Measurements from ENCODE around the gene SF3B1. TPM values are rescaled to one million over a fixed set of nuclear protein-coding genes. Genes with fewer than 3 reads are reported as not detected.
"Not testable (repeated sequence)": the region's sequence is repeated elsewhere in the genome, so short reads cannot be mapped to it uniquely, and the experiment has no call there.

Gene SF3B1
- total RNA-seq, 2 donors from 2014 or later, result 272 to 287 TPM

DNA sequence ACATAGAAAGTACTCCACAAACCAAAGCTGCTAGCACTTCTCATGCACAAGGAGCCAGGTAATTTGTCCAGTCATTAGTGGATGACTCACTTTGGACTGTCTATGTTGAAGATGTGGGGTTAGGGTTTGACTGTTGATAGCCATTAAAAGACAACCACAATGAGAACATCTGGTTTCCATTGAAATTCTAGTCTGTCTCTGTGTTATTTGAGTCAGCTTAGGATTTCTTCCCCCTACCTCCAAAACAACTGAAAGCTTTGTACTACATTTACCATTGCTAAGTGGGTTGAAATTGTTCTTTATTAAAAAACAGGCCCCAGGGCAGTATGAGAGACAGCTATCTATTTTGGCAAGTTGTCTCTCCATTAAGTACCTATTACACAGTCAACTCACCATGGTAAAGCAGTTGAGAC, 74.1 kb downstream of the SF3B1 start:
- H3K9me3 Mint-ChIP-seq, result no peaks in the 10 kb centered on the region
- ATAC-seq (peak; percentile 48 to 82), DNase-seq (ENCODE audit: low spot score) (no peak)
- H3K36me3 Mint-ChIP-seq, result no peaks in the 10 kb centered on the region
- no peak overlapping the region for H3K27ac Mint-ChIP-seq
- H3K27me3 Mint-ChIP-seq, result peaks cover 0 to 5% of the 10 kb centered on the region in 2 donors
- H3K4me1 Mint-ChIP-seq (ENCODE audit: low read depth in 2 of 2), result peaks cover 0 to 4% of the 10 kb centered on the region in 2 donors
- no peak overlapping the region for H3K4me3 Mint-ChIP-seq

DNA sequence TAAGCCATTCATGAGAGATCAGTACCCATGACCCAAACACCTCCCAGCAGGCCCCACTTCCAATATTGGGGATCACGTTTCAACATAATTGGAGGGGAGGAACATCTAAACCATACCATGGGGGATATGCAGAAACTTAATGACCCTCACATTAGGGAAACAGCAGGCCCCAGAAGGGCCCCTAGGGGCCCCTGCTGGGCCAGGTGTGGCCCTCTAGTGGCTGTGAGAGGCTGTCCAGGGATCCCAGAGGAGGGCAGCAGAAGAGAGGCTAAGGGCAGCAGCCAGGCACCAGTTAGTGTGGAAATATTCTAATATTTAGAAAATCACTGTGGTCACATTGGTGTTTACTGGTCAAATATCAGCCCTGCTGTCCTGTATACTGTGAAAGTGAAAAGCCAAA, 75.0 kb downstream of the SF3B1 start:
- no peak for ATAC-seq
- DNase-seq (ENCODE audit: low spot score), result no peak
- peaks cover 0 to 5% of the 10 kb centered on the region in 2 donors for H3K27me3 Mint-ChIP-seq
- H3K4me1 Mint-ChIP-seq (ENCODE audit: low read depth in 2 of 2), result peaks cover 0 to 4% of the 10 kb centered on the region in 2 donors
- no peak overlapping the region for H3K27ac Mint-ChIP-seq
- H3K9me3 Mint-ChIP-seq, result no peaks in the 10 kb centered on the region
- H3K36me3 Mint-ChIP-seq, result no peaks in the 10 kb centered on the region
- no peak overlapping the region for H3K4me3 Mint-ChIP-seq

DNA sequence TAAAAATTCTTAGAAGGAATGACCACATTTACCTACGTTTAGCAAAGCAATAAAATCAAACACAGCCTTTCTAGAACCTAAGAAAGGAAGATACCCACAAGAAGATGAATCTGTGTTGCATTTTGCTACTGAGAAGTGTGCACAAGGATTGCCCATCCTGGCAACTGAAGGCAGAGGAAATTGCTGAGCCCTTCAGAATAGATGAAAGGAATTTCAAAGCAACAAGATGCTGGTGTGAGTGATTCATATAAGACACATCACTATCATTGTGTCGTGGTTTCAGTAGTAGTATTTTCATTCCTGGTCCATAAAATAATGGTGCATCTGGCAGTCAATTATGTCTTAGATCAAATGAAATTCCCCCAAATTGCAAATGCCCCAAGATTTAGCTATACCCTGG, 75.9 kb downstream of the SF3B1 start:
- no peak overlapping the region for H3K27ac Mint-ChIP-seq
- ATAC-seq (no peak), DNase-seq (ENCODE audit: low spot score) (no peak)
- H3K4me1 Mint-ChIP-seq (ENCODE audit: low read depth in 2 of 2), result peaks cover 0 to 4% of the 10 kb centered on the region in 2 donors
- H3K9me3 Mint-ChIP-seq, result no peaks in the 10 kb centered on the region
- H3K27me3 Mint-ChIP-seq, result peaks cover 0 to 5% of the 10 kb centered on the region in 2 donors
- H3K36me3 Mint-ChIP-seq, result no peaks in the 10 kb centered on the region
- no peak overlapping the region for H3K4me3 Mint-ChIP-seq

DNA sequence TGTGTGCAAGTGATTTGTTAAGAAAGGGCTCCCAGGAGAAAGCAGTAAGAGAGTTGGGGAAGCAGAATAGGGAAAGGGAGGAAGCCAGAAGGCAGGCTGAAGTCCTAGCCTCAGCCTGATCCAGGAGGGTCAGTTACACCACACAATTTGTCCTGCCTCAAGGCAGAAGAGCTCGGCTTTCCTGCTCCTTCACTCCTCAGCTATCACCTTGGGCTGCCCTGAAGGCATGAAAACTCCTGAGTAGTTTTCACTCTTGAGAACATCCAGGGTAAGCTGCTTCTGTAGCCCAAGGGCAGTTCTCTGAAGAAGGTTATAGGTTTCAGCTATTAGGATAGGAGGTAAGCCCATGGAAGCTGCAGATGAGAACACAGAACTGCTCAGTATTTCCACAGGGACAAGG, 76.8 kb downstream of the SF3B1 start:
- H3K9me3 Mint-ChIP-seq, result no peaks in the 10 kb centered on the region
- ATAC-seq (no peak), DNase-seq (ENCODE audit: low spot score) (no peak)
- H3K4me1 Mint-ChIP-seq (ENCODE audit: low read depth in 2 of 2), result peaks cover 0 to 4% of the 10 kb centered on the region in 2 donors
- no peak overlapping the region for H3K27ac Mint-ChIP-seq
- peaks cover 0 to 5% of the 10 kb centered on the region in 2 donors for H3K27me3 Mint-ChIP-seq
- no peaks in the 10 kb centered on the region for H3K36me3 Mint-ChIP-seq
- H3K4me3 Mint-ChIP-seq, result no peak overlapping the region

DNA sequence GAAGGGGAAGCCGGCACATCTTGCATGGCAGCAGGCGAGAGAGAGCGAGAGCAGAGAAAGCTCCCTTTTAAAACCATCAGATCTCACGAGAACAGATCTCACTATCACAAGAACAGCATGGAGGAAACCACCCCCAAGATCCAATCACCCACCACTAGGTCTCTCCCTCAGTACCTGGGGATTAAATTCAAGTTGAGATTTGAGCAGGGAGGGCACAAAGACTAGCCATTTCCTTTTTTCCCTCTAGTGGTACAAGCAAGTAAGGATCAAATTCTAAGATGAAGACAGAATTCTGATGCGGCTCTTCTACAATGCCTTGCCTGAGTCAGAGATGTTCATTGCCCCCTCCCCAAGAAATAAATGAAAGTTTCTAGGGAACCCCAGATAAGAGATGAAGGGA, 78.7 kb downstream of the SF3B1 start:
- Mint-ChIP-seq H3K27me3 (peaks cover 0 to 5% of the 10 kb centered on the region in 2 donors), H3K36me3 (no peaks in the 10 kb centered on the region), H3K4me1 (ENCODE audit: low read depth in 2 of 2) (peaks cover 0 to 4% of the 10 kb centered on the region in 2 donors), H3K9me3 (no peaks in the 10 kb centered on the region), H3K27ac (peak overlapping the region in 1 of 2 donors; percentile 48), H3K4me3 (no peak overlapping the region)
- ATAC-seq (no peak), DNase-seq (ENCODE audit: low spot score) (no peak)

DNA sequence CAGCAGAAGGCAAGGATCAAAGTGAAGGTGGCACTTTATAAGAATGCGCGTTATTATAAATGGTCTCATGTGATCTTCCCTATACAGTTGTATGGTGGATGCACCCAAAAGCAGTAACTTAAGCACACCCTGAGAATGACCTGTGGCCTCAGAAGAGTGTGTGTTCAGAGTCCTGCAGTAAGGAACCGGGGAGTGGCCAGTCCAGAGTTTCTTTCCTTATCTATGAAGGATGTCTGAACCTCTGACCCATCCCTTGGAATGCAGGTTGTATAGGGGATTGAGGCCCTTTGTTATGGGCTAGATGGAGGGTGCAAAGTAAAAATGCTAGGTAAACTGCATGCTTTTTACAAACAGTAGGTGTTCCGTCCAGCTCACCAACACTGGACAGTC, 80.7 kb downstream of the SF3B1 start:
- H3K27me3 Mint-ChIP-seq, result peaks cover 0 to 5% of the 10 kb centered on the region in 2 donors
- no peaks in the 10 kb centered on the region for H3K9me3 Mint-ChIP-seq
- H3K4me3 Mint-ChIP-seq, result no peak overlapping the region
- no peak overlapping the region for H3K27ac Mint-ChIP-seq
- peaks cover 0 to 4% of the 10 kb centered on the region in 2 donors for H3K4me1 Mint-ChIP-seq (ENCODE audit: low read depth in 2 of 2)
- ATAC-seq, result no peak
- DNase-seq (ENCODE audit: low spot score), result no peak
- no peaks in the 10 kb centered on the region for H3K36me3 Mint-ChIP-seq

DNA sequence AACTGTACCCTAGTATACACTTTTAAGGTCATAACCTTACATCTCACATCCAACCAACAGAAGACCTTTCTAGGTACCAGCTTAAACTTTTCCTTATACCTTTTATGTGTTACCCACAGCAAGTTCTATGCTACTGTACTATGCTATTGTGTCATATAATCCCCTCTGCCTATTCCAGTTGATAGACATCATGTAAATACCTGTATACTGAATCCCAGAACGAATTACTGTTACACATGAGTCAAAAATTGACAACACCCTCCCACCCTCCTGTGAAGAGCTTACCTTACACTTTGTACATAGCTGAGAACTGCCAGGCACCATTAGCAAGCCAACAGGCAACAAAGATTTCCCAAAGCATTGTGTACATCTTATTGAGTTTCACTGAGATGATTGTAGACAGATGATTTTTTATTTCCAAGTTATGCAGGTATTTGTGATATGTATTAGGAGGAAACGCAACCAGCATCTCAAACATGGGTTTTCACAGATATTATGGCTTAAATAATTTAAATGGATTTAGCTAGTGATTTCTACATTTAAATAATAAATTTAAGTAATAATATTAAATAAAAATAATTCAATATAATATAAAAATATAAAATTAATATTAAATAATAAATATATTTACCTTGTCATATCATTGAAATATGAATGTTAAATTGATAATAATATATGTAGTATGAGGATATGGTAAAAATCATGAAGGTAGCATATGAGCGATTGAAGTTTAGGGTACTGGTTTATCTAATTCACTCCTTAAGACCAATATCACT, 81.2 kb downstream of the SF3B1 start:
- H3K4me1 Mint-ChIP-seq (ENCODE audit: low read depth in 2 of 2), result peaks cover 0 to 4% of the 10 kb centered on the region in 2 donors
- peaks cover 0 to 5% of the 10 kb centered on the region in 2 donors for H3K27me3 Mint-ChIP-seq
- H3K27ac Mint-ChIP-seq, result no peak overlapping the region
- ATAC-seq (no peak), DNase-seq (ENCODE audit: low spot score) (no peak)
- H3K9me3 Mint-ChIP-seq, result no peaks in the 10 kb centered on the region
- no peak overlapping the region for H3K4me3 Mint-ChIP-seq
- H3K36me3 Mint-ChIP-seq, result no peaks in the 10 kb centered on the region

DNA sequence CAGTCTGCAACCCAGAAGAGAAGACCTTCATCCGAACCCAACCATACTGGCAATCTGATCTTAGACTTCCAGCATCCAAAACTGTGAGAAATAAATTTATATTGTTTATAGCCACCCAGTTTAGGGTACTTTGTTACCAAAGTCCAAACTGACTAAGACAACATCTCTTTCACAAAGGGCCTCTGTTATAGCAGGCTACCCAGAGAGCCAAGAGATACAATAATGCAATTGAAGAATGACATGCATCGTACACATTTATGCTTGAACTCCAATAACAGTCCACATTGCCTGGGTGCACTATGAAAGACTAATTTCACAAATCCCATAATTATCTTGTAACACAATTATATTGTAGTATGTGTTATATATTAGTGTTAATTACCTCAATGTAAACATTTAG, 85.1 kb downstream of the SF3B1 start:
- no peaks in the 10 kb centered on the region for H3K36me3 Mint-ChIP-seq
- H3K4me1 Mint-ChIP-seq (ENCODE audit: low read depth in 2 of 2), result peaks cover 0 to 3% of the 10 kb centered on the region in 2 donors

DNA sequence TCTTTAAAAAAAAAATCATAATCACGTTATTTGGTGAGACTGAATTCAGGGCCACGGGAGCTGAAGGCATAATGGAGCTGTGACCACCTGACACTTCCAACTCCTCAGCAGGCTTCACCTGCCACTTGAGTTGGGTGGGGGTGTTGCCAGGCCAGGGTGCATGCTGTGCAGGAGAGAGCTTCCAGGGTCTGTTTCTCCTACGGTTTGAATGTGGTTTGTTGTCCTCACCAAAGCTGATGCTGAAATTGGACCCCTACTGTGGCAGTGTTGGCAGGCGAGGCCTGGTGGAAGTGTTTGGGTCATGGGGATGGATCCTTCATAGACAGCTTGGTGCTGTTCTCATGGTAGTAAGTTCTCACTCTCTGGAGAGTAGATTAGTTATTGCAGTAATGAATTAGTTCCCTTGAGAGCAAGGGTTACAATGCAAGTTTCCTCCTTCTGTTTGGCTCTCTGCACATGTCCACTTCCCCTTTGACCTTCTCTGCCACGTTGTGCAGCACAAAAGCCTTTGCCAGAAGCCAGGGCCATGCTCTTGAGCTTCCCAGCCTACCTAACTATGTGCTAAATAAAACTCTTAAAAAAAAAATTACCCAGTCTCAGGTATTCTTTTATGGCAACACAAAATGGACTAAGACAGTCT, 86.0 kb downstream of the SF3B1 start:
- Mint-ChIP-seq H3K27ac (no peak overlapping the region), H3K36me3 (no peaks in the 10 kb centered on the region), H3K9me3 (no peaks in the 10 kb centered on the region), H3K4me1 (ENCODE audit: low read depth in 2 of 2) (peaks cover 0 to 3% of the 10 kb centered on the region in 2 donors), H3K4me3 (no peak overlapping the region), H3K27me3 (no peaks in the 10 kb centered on the region)
- DNase-seq (ENCODE audit: low spot score) (no peak), ATAC-seq (no peak)

More for the DNA sequence above, 85.1 kb downstream of the SF3B1 start:
- H3K4me3 Mint-ChIP-seq, result no peak overlapping the region
- no peak overlapping the region for H3K27ac Mint-ChIP-seq
- H3K27me3 Mint-ChIP-seq, result no peaks in the 10 kb centered on the region
- ATAC-seq (no peak), DNase-seq (ENCODE audit: low spot score) (no peak)
- no peaks in the 10 kb centered on the region for H3K9me3 Mint-ChIP-seq

DNA sequence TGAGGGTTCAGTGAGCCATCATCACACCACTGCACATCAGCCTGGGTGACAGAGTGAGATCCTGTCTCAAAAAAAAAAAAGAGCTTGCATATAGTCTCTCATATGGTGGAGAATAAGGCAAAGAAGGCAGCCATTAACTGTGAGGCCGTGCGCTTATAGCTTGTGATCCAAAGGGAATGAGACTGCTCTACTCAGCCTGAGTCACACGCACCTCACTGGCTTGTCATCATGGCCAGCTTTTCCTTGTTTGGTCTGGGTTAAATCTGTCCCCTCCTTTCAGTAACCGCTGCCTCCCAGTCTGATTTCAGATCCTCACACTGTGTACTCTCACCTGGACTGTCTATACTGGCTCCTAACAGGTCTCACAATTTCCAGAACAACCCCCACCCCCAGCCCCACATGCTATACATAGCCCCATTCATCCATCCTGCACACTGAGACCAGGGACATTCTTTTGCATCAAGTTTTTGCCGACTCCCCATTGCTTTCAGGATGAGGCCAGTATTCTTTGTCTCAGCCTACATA, 88.9 kb downstream of the SF3B1 start:
- Mint-ChIP-seq H3K4me3 (no peak overlapping the region), H3K9me3 (no peaks in the 10 kb centered on the region)
- peak; percentile 20 to 31 for ATAC-seq

DNA sequence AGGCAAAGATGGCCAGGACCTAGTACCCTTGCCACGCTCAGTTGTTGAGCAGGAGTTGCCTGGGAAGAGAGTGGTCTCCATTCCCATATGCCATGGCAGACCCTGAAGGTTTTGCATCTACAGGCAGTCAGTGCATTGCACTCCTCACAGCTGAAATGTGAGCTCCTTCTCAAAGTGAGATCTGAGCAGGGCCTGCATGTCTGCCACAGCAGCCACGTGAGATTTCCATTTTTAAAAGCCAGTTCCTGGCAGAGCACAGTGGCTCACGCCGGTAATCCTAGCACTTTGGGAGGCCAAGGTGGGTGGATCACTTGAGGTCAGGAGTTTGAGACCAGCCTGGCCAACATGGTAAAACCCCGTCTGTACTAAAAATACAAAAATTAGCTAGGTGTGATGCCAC, 90.9 kb downstream of the SF3B1 start:
- not testable (repeated sequence) for H3K36me3 Mint-ChIP-seq; H3K4me1 Mint-ChIP-seq (ENCODE audit: low read depth in 2 of 2); H3K4me3 Mint-ChIP-seq; H3K9me3 Mint-ChIP-seq; DNase-seq (ENCODE audit: low spot score); H3K27me3 Mint-ChIP-seq; H3K27ac Mint-ChIP-seq
- ATAC-seq, result peak in 1 of 2 donors; percentile 52

More for the DNA sequence above, 88.9 kb downstream of the SF3B1 start:
- no peak for DNase-seq (ENCODE audit: low spot score)
- peaks cover 0 to 7% of the 10 kb centered on the region in 2 donors for H3K4me1 Mint-ChIP-seq (ENCODE audit: low read depth in 2 of 2)
- no peaks in the 10 kb centered on the region for H3K27me3 Mint-ChIP-seq
- no peak overlapping the region for H3K27ac Mint-ChIP-seq
- no peaks in the 10 kb centered on the region for H3K36me3 Mint-ChIP-seq

DNA sequence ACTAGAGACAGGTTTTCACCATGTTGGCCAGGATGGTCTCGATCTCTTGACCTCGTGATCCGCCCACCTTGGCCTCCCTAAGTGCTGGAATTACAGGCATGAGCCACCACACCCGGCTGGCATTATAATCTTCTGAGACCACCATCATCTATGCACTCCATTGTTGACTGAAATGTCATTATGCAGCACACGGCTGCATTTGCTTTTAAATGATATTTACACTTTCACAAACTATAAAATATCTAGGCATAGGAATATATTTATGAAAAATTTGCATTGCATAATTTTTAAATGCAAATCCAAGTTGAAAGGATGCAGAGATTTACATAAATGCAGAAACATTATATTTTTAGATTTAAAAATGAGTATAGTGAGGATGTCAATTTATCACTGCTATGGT, 94.2 kb downstream of the SF3B1 start:
- DNase-seq (ENCODE audit: low spot score), result no peak
- H3K4me1 Mint-ChIP-seq (ENCODE audit: low read depth in 2 of 2), result peaks cover 0 to 9% of the 10 kb centered on the region in 2 donors
- H3K27me3 Mint-ChIP-seq, result no peaks in the 10 kb centered on the region
- no peaks in the 10 kb centered on the region for H3K36me3 Mint-ChIP-seq
- H3K4me3 Mint-ChIP-seq, result no peak overlapping the region
- H3K9me3 Mint-ChIP-seq, result no peaks in the 10 kb centered on the region
- no peak for ATAC-seq
- no peak overlapping the region for H3K27ac Mint-ChIP-seq
